Measurements from ENCODE around the gene FBXW4. TPM values are rescaled to one million over a fixed set of nuclear protein-coding genes. Genes with fewer than 3 reads are reported as not detected.

Gene FBXW4
- total and polyA plus RNA-seq, 5 donors from 2014 or later: 3.5 to 70.9 (median 5.9) TPM

DNA sequence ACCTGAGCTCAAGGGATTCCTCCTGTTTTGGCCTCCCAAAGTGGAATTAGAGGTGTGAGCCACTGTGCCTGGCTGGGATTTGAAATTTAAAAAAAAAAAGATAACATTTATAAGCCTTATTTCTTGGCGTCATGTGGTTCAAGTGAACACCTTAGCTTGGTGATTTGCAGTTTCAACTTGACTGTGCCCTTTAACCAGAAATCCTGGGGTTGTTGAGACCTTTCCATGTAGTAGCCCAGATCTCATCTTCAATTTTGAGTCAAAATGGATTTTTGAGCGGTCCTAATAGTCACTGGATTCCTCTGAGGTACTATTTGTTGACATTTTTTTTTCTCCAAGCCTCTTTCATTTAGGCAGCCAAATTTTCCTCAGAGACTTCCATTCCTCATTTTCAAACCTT, 29.5 kb upstream of the FBXW4 start:
- H3K27ac ChIP-seq (ENCODE audit: insufficient read depth, low read length, poor library complexity, severe bottlenecking): no peak overlapping the region
- no peaks in the 10 kb centered on the region for H3K4me1 Mint-ChIP-seq

DNA sequence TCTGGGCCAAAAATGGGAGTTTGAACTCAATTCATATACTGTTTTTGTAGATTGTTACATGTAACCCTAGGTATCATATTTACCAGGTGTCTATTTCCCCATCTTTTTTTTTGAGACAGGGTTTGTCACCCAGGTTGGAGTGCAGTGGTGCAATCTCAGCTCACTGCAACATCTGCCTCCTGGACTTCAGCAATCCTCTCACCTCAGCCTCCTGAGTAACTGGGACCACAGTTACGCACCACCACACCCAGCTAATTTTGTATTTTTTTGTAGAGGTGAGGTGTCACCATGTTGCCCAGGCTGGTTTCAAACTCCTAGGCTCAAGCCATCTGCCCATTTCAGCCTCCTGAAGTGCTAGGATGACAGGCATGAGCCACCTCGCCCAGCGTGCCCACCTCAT, 28.2 kb upstream of the FBXW4 start:
- DNase-seq: no peak
- Mint-ChIP-seq H3K27ac (no peak overlapping the region), H3K9me3 (no peaks in the 10 kb centered on the region)

More for the DNA sequence above, 29.5 kb upstream of the FBXW4 start:
- Histone ChIP-seq H3K4me3 (ENCODE audit: low read depth, low read length) (no peak overlapping the region), H3K9me3 (ENCODE audit: control insufficient read depth in 2 of 2, low read length in 2 of 2) (no peaks in the 10 kb centered on the region), H3K27me3 (ENCODE audit: control insufficient read depth, insufficient read depth, low read length) (no peaks in the 10 kb centered on the region), H3K4me1 (ENCODE audit: control insufficient read depth, insufficient read depth, low read length, poor library complexity, severe bottlenecking) (no peaks in the 10 kb centered on the region), H3K36me3 (ENCODE audit: control insufficient read depth, insufficient read depth, low read length) (no peaks in the 10 kb centered on the region)
- ATAC-seq (ENCODE audit: low read depth in 2 of 2): no peak
- H3K27ac Mint-ChIP-seq: no peak overlapping the region
- no peak for DNase-seq
- peaks cover 25% of the 10 kb centered on the region for H3K27me3 Mint-ChIP-seq
- H3K9me3 Mint-ChIP-seq: no peaks in the 10 kb centered on the region
- no peak overlapping the region for H3K4me3 Mint-ChIP-seq
- H3K36me3 Mint-ChIP-seq: no peaks in the 10 kb centered on the region

GRCh38 chr10:101721806-101722205, 26.8 kb upstream of the FBXW4 start:
- H3K27ac Mint-ChIP-seq: no peak overlapping the region

More for the DNA sequence above, 28.2 kb upstream of the FBXW4 start:
- no peak overlapping the region for H3K4me3 Mint-ChIP-seq
- Histone ChIP-seq H3K4me1 (ENCODE audit: control insufficient read depth, insufficient read depth, low read length, poor library complexity, severe bottlenecking) (no peaks in the 10 kb centered on the region), H3K27ac (ENCODE audit: insufficient read depth, low read length, poor library complexity, severe bottlenecking) (no peak overlapping the region), H3K4me3 (ENCODE audit: low read depth, low read length) (no peak overlapping the region), H3K36me3 (ENCODE audit: control insufficient read depth, insufficient read depth, low read length) (no peaks in the 10 kb centered on the region), H3K9me3 (ENCODE audit: control insufficient read depth in 2 of 2, low read length in 2 of 2) (no peaks in the 10 kb centered on the region), H3K27me3 (ENCODE audit: control insufficient read depth, insufficient read depth, low read length) (no peaks in the 10 kb centered on the region)
- H3K36me3 Mint-ChIP-seq: no peaks in the 10 kb centered on the region
- H3K4me1 Mint-ChIP-seq: no peaks in the 10 kb centered on the region
- ATAC-seq (ENCODE audit: low read depth in 2 of 2): no peak
- peaks cover 28% of the 10 kb centered on the region for H3K27me3 Mint-ChIP-seq

GRCh38 chr10:101720606-101721230, 25.7 kb upstream of the FBXW4 start:
- H3K36me3 ChIP-seq (ENCODE audit: control insufficient read depth, insufficient read depth, low read length): no peaks in the 10 kb centered on the region
- peaks cover 0 to 6% (median 0%) of the 10 kb centered on the region in 4 donors for H3K4me1 Mint-ChIP-seq
- H3K4me3 Mint-ChIP-seq: peak overlapping the region in 1 of 4 donors; percentile 45
- H3K9me3 Mint-ChIP-seq: no peaks in the 10 kb centered on the region
- no peak overlapping the region for H3K4me3 ChIP-seq (ENCODE audit: low read depth, low read length)
- no peak overlapping the region for H3K27ac ChIP-seq (ENCODE audit: insufficient read depth, low read length, poor library complexity, severe bottlenecking)
- H3K9me3 ChIP-seq (ENCODE audit: control insufficient read depth in 2 of 2, low read length in 2 of 2): no peaks in the 10 kb centered on the region
- peaks cover 22% of the 10 kb centered on the region for H3K27me3 Mint-ChIP-seq
- no peak for DNase-seq
- H3K36me3 Mint-ChIP-seq: no peaks in the 10 kb centered on the region
- no peaks in the 10 kb centered on the region for H3K4me1 ChIP-seq (ENCODE audit: control insufficient read depth, insufficient read depth, low read length, poor library complexity, severe bottlenecking)
- no peak overlapping the region for H3K27ac Mint-ChIP-seq
- H3K27me3 ChIP-seq (ENCODE audit: control insufficient read depth, insufficient read depth, low read length): no peaks in the 10 kb centered on the region
- no peak for ATAC-seq (ENCODE audit: low read depth in 2 of 2)

More at GRCh38 chr10:101721806-101722205, 26.8 kb upstream of the FBXW4 start:
- Histone ChIP-seq H3K4me1 (ENCODE audit: control insufficient read depth, insufficient read depth, low read length, poor library complexity, severe bottlenecking) (no peaks in the 10 kb centered on the region), H3K27ac (ENCODE audit: insufficient read depth, low read length, poor library complexity, severe bottlenecking) (no peak overlapping the region), H3K9me3 (ENCODE audit: control insufficient read depth in 2 of 2, low read length in 2 of 2) (no peaks in the 10 kb centered on the region), H3K4me3 (ENCODE audit: low read depth, low read length) (no peak overlapping the region), H3K27me3 (ENCODE audit: control insufficient read depth, insufficient read depth, low read length) (no peaks in the 10 kb centered on the region), H3K36me3 (ENCODE audit: control insufficient read depth, insufficient read depth, low read length) (no peaks in the 10 kb centered on the region)
- ATAC-seq (ENCODE audit: low read depth in 2 of 2) (no peak), DNase-seq (no peak)
- Mint-ChIP-seq H3K4me1 (peaks cover 0 to 4% (median 0%) of the 10 kb centered on the region in 4 donors), H3K36me3 (no peaks in the 10 kb centered on the region), H3K4me3 (no peak overlapping the region), H3K27me3 (peaks cover 22% of the 10 kb centered on the region), H3K9me3 (no peaks in the 10 kb centered on the region)

DNA sequence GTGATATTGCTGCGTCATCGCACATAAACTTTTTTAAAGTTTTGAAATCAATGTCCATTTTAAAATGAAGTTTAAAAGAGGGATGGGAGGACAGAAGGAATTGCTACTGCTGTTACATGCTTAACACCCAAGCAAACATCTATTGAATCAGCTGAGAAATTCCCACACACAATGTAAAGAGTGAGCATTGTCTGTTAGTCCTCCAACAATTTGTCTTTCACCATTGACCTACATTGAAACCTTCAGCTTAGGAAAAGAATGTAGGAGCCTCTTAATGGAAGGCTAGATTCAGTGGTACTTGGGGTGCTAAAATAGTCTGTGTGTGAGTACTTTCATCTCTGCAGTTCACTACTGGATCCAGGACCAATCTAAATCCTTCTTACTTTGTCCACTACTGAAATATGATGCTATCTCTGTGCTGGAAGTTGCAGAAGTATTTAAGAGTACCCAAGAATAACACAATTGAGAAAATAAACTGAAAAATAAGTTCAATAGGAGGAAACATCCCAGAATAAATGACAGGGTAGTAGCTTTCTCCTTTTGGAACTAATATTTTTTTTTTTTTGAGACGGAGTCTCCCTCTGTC, 23.8 kb upstream of the FBXW4 start:
- peaks cover 0 to 6% (median 0%) of the 10 kb centered on the region in 4 donors for H3K4me1 Mint-ChIP-seq
- no peak overlapping the region for H3K4me3 Mint-ChIP-seq
- no peaks in the 10 kb centered on the region for H3K36me3 ChIP-seq (ENCODE audit: control insufficient read depth, insufficient read depth, low read length)
- H3K27me3 Mint-ChIP-seq: peaks cover 23% of the 10 kb centered on the region
- H3K27me3 ChIP-seq (ENCODE audit: control insufficient read depth, insufficient read depth, low read length): no peaks in the 10 kb centered on the region
- no peak for DNase-seq
- ATAC-seq (ENCODE audit: low read depth in 2 of 2): no peak
- H3K27ac Mint-ChIP-seq: no peak overlapping the region
- no peaks in the 10 kb centered on the region for H3K4me1 ChIP-seq (ENCODE audit: control insufficient read depth, insufficient read depth, low read length, poor library complexity, severe bottlenecking)
- H3K9me3 Mint-ChIP-seq: no peaks in the 10 kb centered on the region
- H3K27ac ChIP-seq (ENCODE audit: insufficient read depth, low read length, poor library complexity, severe bottlenecking): no peak overlapping the region
- no peak overlapping the region for H3K4me3 ChIP-seq (ENCODE audit: low read depth, low read length)
- H3K9me3 ChIP-seq (ENCODE audit: control insufficient read depth in 2 of 2, low read length in 2 of 2): no peaks in the 10 kb centered on the region
- H3K36me3 Mint-ChIP-seq: no peaks in the 10 kb centered on the region

- ATAC-seq (ENCODE audit: low read depth in 2 of 2): no peak
- Mint-ChIP-seq H3K27me3 (peaks cover 33% of the 10 kb centered on the region), H3K4me1 (peaks cover 0 to 6% (median 0%) of the 10 kb centered on the region in 4 donors), H3K36me3 (no peaks in the 10 kb centered on the region), H3K9me3 (no peaks in the 10 kb centered on the region), H3K4me3 (no peak overlapping the region), H3K27ac (peak overlapping the region in 1 of 3 donors; percentile 36)
- H3K27me3 ChIP-seq (ENCODE audit: control insufficient read depth, insufficient read depth, low read length): no peaks in the 10 kb centered on the region
- no peak overlapping the region for H3K27ac ChIP-seq (ENCODE audit: insufficient read depth, low read length, poor library complexity, severe bottlenecking)
- no peaks in the 10 kb centered on the region for H3K36me3 ChIP-seq (ENCODE audit: control insufficient read depth, insufficient read depth, low read length)
- DNase-seq: peak in 1 of 3 donors; percentile 57
- no peaks in the 10 kb centered on the region for H3K4me1 ChIP-seq (ENCODE audit: control insufficient read depth, insufficient read depth, low read length, poor library complexity, severe bottlenecking)
- no peak overlapping the region for H3K4me3 ChIP-seq (ENCODE audit: low read depth, low read length)
- H3K9me3 ChIP-seq (ENCODE audit: control insufficient read depth in 2 of 2, low read length in 2 of 2): no peaks in the 10 kb centered on the region
These were observed 22.1 kb upstream of the FBXW4 start for GRCh38 chr10:101716891-101717659.

GRCh38 chr10:101712997-101713396, 18.0 kb upstream of the FBXW4 start:
- Mint-ChIP-seq H3K27ac (no peak overlapping the region), H3K4me3 (no peak overlapping the region), H3K4me1 (peaks cover 0 to 10% (median 6%) of the 10 kb centered on the region in 4 donors), H3K27me3 (peaks cover 39% of the 10 kb centered on the region), H3K9me3 (no peaks in the 10 kb centered on the region), H3K36me3 (no peaks in the 10 kb centered on the region)
- Histone ChIP-seq H3K9me3 (ENCODE audit: control insufficient read depth in 2 of 2, low read length in 2 of 2) (no peaks in the 10 kb centered on the region), H3K4me3 (ENCODE audit: low read depth, low read length) (no peak overlapping the region), H3K4me1 (ENCODE audit: control insufficient read depth, insufficient read depth, low read length, poor library complexity, severe bottlenecking) (no peaks in the 10 kb centered on the region), H3K36me3 (ENCODE audit: control insufficient read depth, insufficient read depth, low read length) (no peaks in the 10 kb centered on the region), H3K27me3 (ENCODE audit: control insufficient read depth, insufficient read depth, low read length) (peaks cover 19% of the 10 kb centered on the region), H3K27ac (ENCODE audit: insufficient read depth, low read length, poor library complexity, severe bottlenecking) (no peak overlapping the region)
- DNase-seq: no peak
- no peak for ATAC-seq (ENCODE audit: low read depth in 2 of 2)
